Activated naive CD8-positive, alpha-beta T cell treated with anti-CD3 and anti-CD28 coated beads, Interleukin-2, amount 50 U/mL, for 16 hours (primary cell): ENCODE measurements around the gene GMPR.
"Not testable (repeated sequence)": the region's sequence is repeated elsewhere in the genome, so short reads cannot be mapped to it uniquely, and the experiment has no call there.

Source experiments
- DNase-seq: peaks from one replicate; pipeline ENCODE4 v3.0.0-alpha.2; 2020; ENCODE audit warnings: low read depth, low spot score

The GMPR gene

GRCh38 chr6:16248271-16248853 lies 10.0 kb downstream of the GMPR start:
- DNase-seq: no peak

- no peak for DNase-seq
Observed at GRCh38 chr6:16249971-16250370, 11.6 kb downstream of the GMPR start.

- no peak for DNase-seq
Observed at GRCh38 chr6:16251706-16252105, 13.3 kb downstream of the GMPR start.

- no peak for DNase-seq
Observed at GRCh38 chr6:16252686-16253299, 14.4 kb downstream of the GMPR start.

- DNase-seq: no peak
Observed at GRCh38 chr6:16253399-16254144, 15.2 kb downstream of the GMPR start.

- DNase-seq: no peak
Observed at GRCh38 chr6:16254535-16254934, 16.1 kb downstream of the GMPR start.

- DNase-seq: no peak
Observed at GRCh38 chr6:16256781-16257180, 18.4 kb downstream of the GMPR start.

- DNase-seq: no peak
Observed at GRCh38 chr6:16257999-16258708, 19.8 kb downstream of the GMPR start.

- no peak for DNase-seq
Observed at GRCh38 chr6:16258709-16259075, 20.3 kb downstream of the GMPR start.

- DNase-seq: not testable (repeated sequence)
Observed at GRCh38 chr6:16259604-16260003, 21.2 kb downstream of the GMPR start.

- not testable (repeated sequence) for DNase-seq
Observed at GRCh38 chr6:16260602-16261001, 22.2 kb downstream of the GMPR start.

- DNase-seq: not testable (repeated sequence)
Observed at GRCh38 chr6:16262773-16263172, 24.4 kb downstream of the GMPR start.

- DNase-seq: not testable (repeated sequence)
Observed at GRCh38 chr6:16263464-16264099, 25.2 kb downstream of the GMPR start.

- no peak for DNase-seq
Observed at GRCh38 chr6:16264785-16265184, 26.4 kb downstream of the GMPR start.

GRCh38 chr6:16265351-16266341 lies 27.3 kb downstream of the GMPR start:
- DNase-seq: no peak

- no peak for DNase-seq
Observed at GRCh38 chr6:16267428-16268263, 29.3 kb downstream of the GMPR start.

- DNase-seq: not testable (repeated sequence)
Observed at GRCh38 chr6:16269442-16270070, 31.2 kb downstream of the GMPR start.

GRCh38 chr6:16270178-16270794 lies 31.9 kb downstream of the GMPR start:
- no peak for DNase-seq

GRCh38 chr6:16271428-16271827 lies 33.0 kb downstream of the GMPR start:
- no peak for DNase-seq
